Activated naive CD8-positive, alpha-beta T cell (primary cell): Measurements from ENCODE around the gene SLC15A5.

Experiments
- H3K27ac Mint-ChIP-seq: one replicate; pipeline ENCODE4 v1.8.0; 2021; ENCODE audit warnings: mixed read lengths
- H3K27me3 Mint-ChIP-seq: one replicate; pipeline ENCODE4 v1.8.0; 2021; ENCODE audit warnings: mixed read lengths
- H3K36me3 Mint-ChIP-seq: one replicate; pipeline ENCODE4 v1.8.0; 2021; ENCODE audit warnings: mixed read lengths
- H3K4me1 Mint-ChIP-seq: one replicate; pipeline ENCODE4 v1.8.0; 2021; ENCODE audit warnings: low read depth, mixed read lengths
- H3K4me3 Mint-ChIP-seq: one replicate; pipeline ENCODE4 v1.8.0; 2021; ENCODE audit warnings: mild to moderate bottlenecking, mixed read lengths
- H3K9me3 Mint-ChIP-seq: one replicate; pipeline ENCODE4 v1.8.0; 2021; ENCODE audit warnings: low read depth, mixed read lengths

SLC15A5 gene

GRCh38 chr12:16285586-16285985 lies 8.1 kb upstream of the SLC15A5 start:
- H3K4me1 Mint-ChIP-seq: no peaks in the 10 kb centered on the region
- H3K36me3 Mint-ChIP-seq: no peaks in the 10 kb centered on the region
- no peak overlapping the region for H3K27ac Mint-ChIP-seq
- no peaks in the 10 kb centered on the region for H3K27me3 Mint-ChIP-seq
- peaks cover 7% of the 10 kb centered on the region for H3K9me3 Mint-ChIP-seq
- no peak overlapping the region for H3K4me3 Mint-ChIP-seq

DNA sequence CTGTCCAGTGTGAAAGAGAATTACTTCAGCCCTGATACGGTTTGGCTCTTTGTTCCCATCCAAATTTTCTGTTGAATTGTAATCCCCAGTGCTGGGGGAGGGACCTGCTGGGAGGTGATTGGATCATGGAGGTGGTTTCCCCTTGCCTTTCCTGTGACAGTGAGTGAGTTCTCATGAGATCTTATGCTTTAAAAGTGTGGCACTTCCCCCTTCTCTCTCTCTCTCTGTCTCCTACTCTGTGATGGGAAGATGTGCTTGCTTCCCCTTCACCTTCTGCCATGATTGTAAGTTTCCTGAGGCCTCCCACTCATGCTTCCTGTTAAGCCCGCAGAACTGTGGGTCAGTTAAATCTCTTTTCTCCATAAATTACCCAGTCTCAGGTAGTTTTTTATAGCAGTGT lies 5.5 kb upstream of the SLC15A5 start:
- Mint-ChIP-seq H3K9me3 (peaks cover 7% of the 10 kb centered on the region), H3K4me1 (no peaks in the 10 kb centered on the region)

DNA sequence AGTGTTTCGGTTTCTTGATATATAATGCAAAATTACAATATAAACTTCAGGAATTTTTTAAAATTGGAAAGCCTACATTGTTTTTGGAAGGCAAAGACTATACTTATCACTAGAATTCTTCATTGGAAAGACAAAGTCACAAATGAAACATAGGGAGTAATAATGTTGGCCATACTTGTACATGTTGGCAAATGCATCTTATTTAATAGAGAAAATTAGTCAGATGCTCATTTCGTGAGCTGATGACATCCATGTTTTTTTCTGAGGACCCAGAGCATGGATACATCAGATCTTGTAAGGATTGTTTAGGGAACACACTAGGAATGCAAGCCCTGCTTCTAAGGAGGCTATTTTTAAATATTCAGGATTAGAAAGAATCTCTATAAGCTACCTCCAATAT lies 4.6 kb upstream of the SLC15A5 start:
- Mint-ChIP-seq H3K4me3 (no peak overlapping the region), H3K4me1 (no peaks in the 10 kb centered on the region)

More for the DNA sequence above, 5.5 kb upstream of the SLC15A5 start:
- H3K36me3 Mint-ChIP-seq: no peaks in the 10 kb centered on the region
- H3K4me3 Mint-ChIP-seq: no peak overlapping the region
- H3K27ac Mint-ChIP-seq: no peak overlapping the region
- H3K27me3 Mint-ChIP-seq: no peaks in the 10 kb centered on the region

GRCh38 chr12:16281157-16281556 lies 3.7 kb upstream of the SLC15A5 start:
- Mint-ChIP-seq H3K27ac (no peak overlapping the region), H3K4me1 (no peaks in the 10 kb centered on the region), H3K27me3 (no peaks in the 10 kb centered on the region), H3K36me3 (no peaks in the 10 kb centered on the region), H3K4me3 (no peak overlapping the region), H3K9me3 (peaks cover 7% of the 10 kb centered on the region)

More for the DNA sequence above, 4.6 kb upstream of the SLC15A5 start:
- Mint-ChIP-seq H3K27me3 (no peaks in the 10 kb centered on the region), H3K9me3 (peaks cover 7% of the 10 kb centered on the region), H3K27ac (no peak overlapping the region), H3K36me3 (no peaks in the 10 kb centered on the region)

GRCh38 chr12:16272222-16272621 lies 5.3 kb downstream of the SLC15A5 start:
- Mint-ChIP-seq H3K27me3 (no peaks in the 10 kb centered on the region), H3K27ac (no peak overlapping the region), H3K36me3 (no peaks in the 10 kb centered on the region), H3K4me1 (no peaks in the 10 kb centered on the region), H3K9me3 (no peaks in the 10 kb centered on the region), H3K4me3 (no peak overlapping the region)

GRCh38 chr12:16271062-16271461 lies 6.4 kb downstream of the SLC15A5 start:
- Mint-ChIP-seq H3K4me1 (no peaks in the 10 kb centered on the region), H3K27ac (no peak overlapping the region), H3K27me3 (no peaks in the 10 kb centered on the region), H3K36me3 (no peaks in the 10 kb centered on the region), H3K9me3 (no peaks in the 10 kb centered on the region), H3K4me3 (no peak overlapping the region)

GRCh38 chr12:16269946-16270345 lies 7.5 kb downstream of the SLC15A5 start:
- Mint-ChIP-seq H3K27ac (no peak overlapping the region), H3K9me3 (no peaks in the 10 kb centered on the region), H3K4me3 (no peak overlapping the region), H3K4me1 (no peaks in the 10 kb centered on the region), H3K27me3 (no peaks in the 10 kb centered on the region), H3K36me3 (no peaks in the 10 kb centered on the region)

DNA sequence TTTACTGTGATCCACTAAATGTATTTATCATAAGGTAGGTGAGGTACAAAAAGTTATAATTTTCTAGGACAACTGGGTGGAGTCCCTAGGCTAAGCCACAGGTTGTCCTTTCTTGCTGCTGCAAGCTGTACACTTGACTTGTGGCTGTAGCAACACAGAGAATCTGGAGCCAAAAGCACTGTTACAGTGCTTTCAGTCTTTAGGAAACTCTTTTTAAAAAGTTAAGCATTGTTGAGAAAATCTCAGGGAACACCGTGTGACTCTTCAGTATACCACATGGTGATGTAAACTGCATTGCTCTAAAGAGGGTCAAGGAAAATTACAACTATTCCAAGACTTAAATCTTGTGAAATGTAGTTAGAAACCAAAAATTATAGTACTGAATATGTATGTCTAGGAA lies 11.4 kb downstream of the SLC15A5 start:
- H3K4me3 Mint-ChIP-seq: no peak overlapping the region
- H3K27me3 Mint-ChIP-seq: no peaks in the 10 kb centered on the region
- H3K4me1 Mint-ChIP-seq: no peaks in the 10 kb centered on the region
- H3K9me3 Mint-ChIP-seq: no peaks in the 10 kb centered on the region
- no peak overlapping the region for H3K27ac Mint-ChIP-seq
- H3K36me3 Mint-ChIP-seq: no peaks in the 10 kb centered on the region

GRCh38 chr12:16261944-16262475 lies 15.5 kb downstream of the SLC15A5 start:
- H3K4me3 Mint-ChIP-seq: no peak overlapping the region
- H3K27me3 Mint-ChIP-seq: no peaks in the 10 kb centered on the region
- H3K27ac Mint-ChIP-seq: no peak overlapping the region
- H3K9me3 Mint-ChIP-seq: no peaks in the 10 kb centered on the region
- no peaks in the 10 kb centered on the region for H3K4me1 Mint-ChIP-seq
- no peaks in the 10 kb centered on the region for H3K36me3 Mint-ChIP-seq

- Mint-ChIP-seq H3K4me3 (no peak overlapping the region), H3K27ac (no peak overlapping the region), H3K27me3 (no peaks in the 10 kb centered on the region), H3K9me3 (no peaks in the 10 kb centered on the region), H3K4me1 (no peaks in the 10 kb centered on the region), H3K36me3 (no peaks in the 10 kb centered on the region)
Observed at GRCh38 chr12:16260206-16260605, 17.3 kb downstream of the SLC15A5 start.

- Mint-ChIP-seq H3K9me3 (peaks cover 4% of the 10 kb centered on the region), H3K4me1 (no peaks in the 10 kb centered on the region), H3K27me3 (no peaks in the 10 kb centered on the region), H3K4me3 (no peak overlapping the region), H3K36me3 (no peaks in the 10 kb centered on the region), H3K27ac (no peak overlapping the region)
Observed at GRCh38 chr12:16258963-16259362, 18.5 kb downstream of the SLC15A5 start.

- Mint-ChIP-seq H3K9me3 (no peaks in the 10 kb centered on the region), H3K27ac (no peak overlapping the region), H3K27me3 (no peaks in the 10 kb centered on the region), H3K36me3 (no peaks in the 10 kb centered on the region), H3K4me1 (no peaks in the 10 kb centered on the region), H3K4me3 (no peak overlapping the region)
Observed at GRCh38 chr12:16246264-16246663, 31.2 kb downstream of the SLC15A5 start.

DNA sequence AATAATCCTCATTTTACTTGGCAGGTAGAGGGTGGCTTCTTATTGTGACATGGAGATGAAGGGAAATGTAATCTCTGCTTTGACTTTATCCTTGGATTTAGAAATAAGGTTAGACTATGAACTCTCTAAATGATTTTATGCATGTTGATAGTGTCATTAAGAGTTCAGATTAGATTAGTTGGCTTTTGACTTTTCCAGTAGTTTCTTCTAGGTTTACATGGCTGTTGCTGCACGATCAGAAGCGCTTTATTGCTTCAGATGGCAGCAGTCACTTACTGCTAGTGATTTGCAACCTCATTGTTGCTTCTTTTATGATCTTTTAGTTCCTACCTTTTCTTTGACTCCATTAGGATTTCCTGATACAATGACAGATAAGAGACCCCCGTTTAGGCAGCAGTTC lies 32.3 kb downstream of the SLC15A5 start:
- Mint-ChIP-seq H3K4me3 (no peak overlapping the region), H3K9me3 (no peaks in the 10 kb centered on the region), H3K4me1 (no peaks in the 10 kb centered on the region), H3K27me3 (no peaks in the 10 kb centered on the region), H3K36me3 (no peaks in the 10 kb centered on the region), H3K27ac (no peak overlapping the region)

DNA sequence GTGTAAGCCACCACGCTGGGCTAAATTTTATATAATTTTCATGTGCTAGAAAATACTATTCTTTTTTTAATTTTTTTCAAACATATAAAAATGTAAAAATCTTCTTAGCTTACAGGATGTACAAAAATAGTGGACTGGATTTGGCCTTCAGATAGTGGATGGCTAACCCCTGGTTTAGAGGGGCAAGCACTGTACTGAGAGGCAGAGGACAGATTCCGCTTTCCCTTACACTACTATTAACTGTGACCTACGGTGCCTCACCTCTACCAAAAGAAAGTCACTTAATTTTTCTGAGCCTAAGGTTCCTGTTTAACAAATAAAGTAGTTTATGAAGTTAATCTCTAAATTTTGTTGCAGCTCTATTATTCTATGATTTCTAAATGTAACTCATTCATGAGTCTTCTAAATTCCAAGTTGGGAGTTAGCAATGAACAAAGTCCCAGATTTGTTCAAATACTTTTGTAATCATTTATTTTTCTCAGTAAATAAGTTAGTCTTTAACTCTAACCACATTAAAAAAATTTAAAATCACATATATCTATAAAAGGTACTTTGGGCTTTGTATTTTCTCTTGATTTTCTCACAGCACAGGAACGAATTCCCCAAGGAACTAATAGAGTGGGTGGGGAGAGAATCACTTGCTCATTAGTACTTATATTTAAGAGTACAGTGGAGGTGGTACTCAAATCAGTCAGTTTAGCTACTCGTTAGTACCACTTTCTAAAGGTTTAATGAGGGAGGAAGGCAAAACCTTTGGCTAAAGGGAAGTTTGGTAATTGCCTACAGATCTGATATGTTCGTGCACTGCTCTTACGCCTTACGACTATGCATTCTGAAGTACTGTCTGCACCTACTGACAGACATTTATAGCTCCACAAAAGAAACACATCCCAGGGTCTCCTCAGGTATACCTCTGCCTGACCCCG lies 33.7 kb downstream of the SLC15A5 start:
- Mint-ChIP-seq H3K4me3 (no peak overlapping the region), H3K27ac (no peak overlapping the region), H3K9me3 (no peaks in the 10 kb centered on the region), H3K4me1 (no peaks in the 10 kb centered on the region), H3K27me3 (no peaks in the 10 kb centered on the region), H3K36me3 (no peaks in the 10 kb centered on the region)

GRCh38 chr12:16241346-16241745 lies 36.1 kb downstream of the SLC15A5 start:
- H3K27ac Mint-ChIP-seq: no peak overlapping the region
- no peaks in the 10 kb centered on the region for H3K9me3 Mint-ChIP-seq
- no peaks in the 10 kb centered on the region for H3K36me3 Mint-ChIP-seq
- H3K27me3 Mint-ChIP-seq: no peaks in the 10 kb centered on the region
- H3K4me1 Mint-ChIP-seq: no peaks in the 10 kb centered on the region
- H3K4me3 Mint-ChIP-seq: no peak overlapping the region

DNA sequence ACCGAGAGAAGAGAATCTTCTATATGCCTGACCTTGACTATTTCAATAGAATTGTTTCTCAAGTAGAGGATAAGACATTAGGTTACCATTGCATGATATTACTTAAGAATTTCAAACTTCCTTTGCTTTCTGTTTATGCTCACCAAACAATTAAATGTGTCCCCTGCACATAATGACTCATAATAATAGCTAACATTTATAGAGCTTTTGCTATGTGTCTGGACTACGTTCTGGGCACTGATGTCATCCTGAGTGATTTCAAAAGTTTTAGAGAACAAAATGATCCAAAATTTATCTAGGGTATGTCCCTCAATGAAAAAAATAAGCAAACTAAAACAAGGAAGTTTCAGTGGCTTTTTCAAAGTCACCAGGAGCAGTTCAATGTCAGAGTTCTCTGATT lies 38.8 kb downstream of the SLC15A5 start:
- Mint-ChIP-seq H3K4me1 (no peaks in the 10 kb centered on the region), H3K27ac (no peak overlapping the region), H3K4me3 (no peak overlapping the region), H3K9me3 (no peaks in the 10 kb centered on the region), H3K27me3 (no peaks in the 10 kb centered on the region), H3K36me3 (no peaks in the 10 kb centered on the region)
